Measurements from ENCODE around the gene BBOF1. TPM values are rescaled to one million over a fixed set of nuclear protein-coding genes. Genes with fewer than 3 reads are reported as not detected.

The BBOF1 gene
- total RNA-seq, 1 experiment from 2014 or later, result 6.8 TPM

DNA sequence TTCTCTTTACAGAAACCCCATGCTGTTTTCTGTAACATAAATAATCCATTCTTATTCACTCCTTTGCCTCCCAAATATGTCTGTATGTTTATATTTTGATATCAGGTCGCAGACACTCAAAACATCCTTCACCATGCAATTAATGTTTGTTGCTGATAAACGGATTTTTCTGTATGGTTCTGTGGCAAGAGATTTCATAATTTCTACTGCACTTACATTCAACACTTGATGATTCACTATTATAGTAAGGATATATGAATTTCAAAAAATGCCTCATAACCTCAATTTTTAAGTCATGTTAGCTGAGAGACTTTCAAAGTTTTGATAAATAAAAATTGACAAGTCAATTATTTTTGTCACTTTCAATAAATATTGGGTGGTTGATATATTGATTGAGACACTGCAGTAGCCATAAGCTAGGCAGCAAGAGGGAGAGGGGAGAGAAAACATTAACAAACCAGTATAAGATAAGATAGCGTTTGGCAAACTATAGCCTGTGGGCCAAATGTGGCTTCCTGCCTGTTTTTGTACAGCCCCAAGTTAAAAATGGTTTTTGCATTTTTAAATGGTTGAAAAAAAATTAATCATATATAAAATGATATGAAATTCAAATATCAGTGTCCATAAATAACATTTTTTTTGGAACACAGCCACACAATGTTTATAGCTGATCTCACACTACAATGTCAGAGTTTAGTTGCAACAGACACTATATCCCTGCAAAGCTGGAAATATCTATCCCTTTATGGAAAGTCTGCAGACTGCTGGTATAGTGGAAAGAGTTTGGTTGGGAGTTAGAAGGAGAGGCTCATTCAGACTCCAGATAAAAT, 46.8 kb downstream of the BBOF1 start:
- CTCF ChIA-PET, result no interaction called here
- POLR2A ChIA-PET (ENCODE audit: unreplicated experiment), result interaction anchor here (0.7 kb wide), 1 partner anchor 697 kb away, joined by 3 read pairs; the partner anchor contains the start of gene YLPM1
- no peak overlapping the region for H3K4me3 ChIP-seq
- peaks cover 40% of the 10 kb centered on the region for H3K4me1 ChIP-seq (replicated peaks; ENCODE audit: insufficient read depth)
- no peak for TF ChIP-seq EZH2 (IDR thresholded peaks at IDR 0.05; ENCODE audit: low read depth)
- TF ChIP-seq, protein P1, sequence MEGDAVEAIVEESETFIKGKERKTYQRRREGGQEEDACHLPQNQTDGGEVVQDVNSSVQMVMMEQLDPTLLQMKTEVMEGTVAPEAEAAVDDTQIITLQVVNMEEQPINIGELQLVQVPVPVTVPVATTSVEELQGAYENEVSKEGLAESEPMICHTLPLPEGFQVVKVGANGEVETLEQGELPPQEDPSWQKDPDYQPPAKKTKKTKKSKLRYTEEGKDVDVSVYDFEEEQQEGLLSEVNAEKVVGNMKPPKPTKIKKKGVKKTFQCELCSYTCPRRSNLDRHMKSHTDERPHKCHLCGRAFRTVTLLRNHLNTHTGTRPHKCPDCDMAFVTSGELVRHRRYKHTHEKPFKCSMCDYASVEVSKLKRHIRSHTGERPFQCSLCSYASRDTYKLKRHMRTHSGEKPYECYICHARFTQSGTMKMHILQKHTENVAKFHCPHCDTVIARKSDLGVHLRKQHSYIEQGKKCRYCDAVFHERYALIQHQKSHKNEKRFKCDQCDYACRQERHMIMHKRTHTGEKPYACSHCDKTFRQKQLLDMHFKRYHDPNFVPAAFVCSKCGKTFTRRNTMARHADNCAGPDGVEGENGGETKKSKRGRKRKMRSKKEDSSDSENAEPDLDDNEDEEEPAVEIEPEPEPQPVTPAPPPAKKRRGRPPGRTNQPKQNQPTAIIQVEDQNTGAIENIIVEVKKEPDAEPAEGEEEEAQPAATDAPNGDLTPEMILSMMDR (conservative IDR thresholded peaks at IDR 0.05), result no peak
- intact Hi-C loops (cut with micrococcal nuclease; ENCODE audit: unreplicated experiment), result no loop called here
- H4K20me1 ChIP-seq (ENCODE audit: insufficient read depth), result no peaks in the 10 kb centered on the region
- no peaks in the 10 kb centered on the region for H3K9me2 ChIP-seq (ENCODE audit: insufficient read depth)
- H3K27ac ChIP-seq, result no peak overlapping the region
- H3F3A ChIP-seq (ENCODE audit: insufficient read depth, low read depth), result peaks cover 46% of the 10 kb centered on the region
- no peak overlapping the region for H3K4me2 ChIP-seq
- no peaks in the 10 kb centered on the region for H3K9me3 ChIP-seq (ENCODE audit: insufficient read depth, low read depth)
- no peaks in the 10 kb centered on the region for H3K36me3 ChIP-seq (ENCODE audit: low read depth)
- H3K27me3 ChIP-seq (ENCODE audit: insufficient read depth, low read depth), result no peaks in the 10 kb centered on the region
- DNase-seq, result peak in 1 of 2 experiments; percentile 35
- no TSS peak for BruUV-seq (replicated peaks)
- H3K79me2 ChIP-seq (ENCODE audit: low read depth), result no peaks in the 10 kb centered on the region
- no peak overlapping the region for H2AFZ ChIP-seq

DNA sequence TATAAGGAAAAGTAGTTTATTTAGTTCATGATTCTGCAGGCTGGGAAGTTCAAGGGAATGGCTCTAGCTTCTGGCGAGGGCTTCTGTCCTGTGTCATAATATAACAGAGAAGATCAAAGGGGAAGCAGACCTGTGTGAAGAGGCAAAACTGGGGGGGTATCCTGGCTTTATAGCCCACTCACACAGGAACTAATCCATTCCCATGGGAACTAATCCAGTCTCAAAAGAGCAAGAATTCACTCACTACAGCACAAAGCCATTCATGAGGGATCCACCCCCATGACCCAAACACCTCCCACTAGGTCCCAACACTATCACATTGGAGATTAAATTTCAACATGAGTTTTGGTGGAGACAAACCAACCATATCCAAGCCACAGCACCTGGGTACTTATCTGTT, 58.3 kb downstream of the BBOF1 start:
- CTCF ChIA-PET, result no interaction called here

GRCh38 chr14:74080820-74081460, 61.8 kb downstream of the BBOF1 start:
- H2AFZ ChIP-seq, result no peak overlapping the region
- no TSS peak for BruUV-seq (replicated peaks)
- TF ChIP-seq EZH2 (IDR thresholded peaks at IDR 0.05; ENCODE audit: low read depth), result no peak
- TF ChIP-seq, protein P1 (conservative IDR thresholded peaks at IDR 0.05), result no peak
- no peak overlapping the region for H3K4me2 ChIP-seq
- no peaks in the 10 kb centered on the region for H3K27me3 ChIP-seq (ENCODE audit: insufficient read depth, low read depth)
- H3K36me3 ChIP-seq (ENCODE audit: low read depth), result no peaks in the 10 kb centered on the region
- H3K9me3 ChIP-seq (ENCODE audit: insufficient read depth, low read depth), result no peaks in the 10 kb centered on the region
- H3K27ac ChIP-seq, result no peak overlapping the region
- H3K9me2 ChIP-seq (ENCODE audit: insufficient read depth), result no peaks in the 10 kb centered on the region
- intact Hi-C loops (cut with micrococcal nuclease; ENCODE audit: unreplicated experiment), result no loop called here
- peaks cover 8% of the 10 kb centered on the region for H3K79me2 ChIP-seq (ENCODE audit: low read depth)
- H4K20me1 ChIP-seq (ENCODE audit: insufficient read depth), result no peaks in the 10 kb centered on the region
- no peak for DNase-seq
- H3F3A ChIP-seq (ENCODE audit: insufficient read depth, low read depth), result no peaks in the 10 kb centered on the region; the same call in 1 of the 2 replicates
- CTCF ChIA-PET, result interaction anchor here (0.6 kb wide), 1 partner anchor 45 kb away, joined by 5 read pairs; no protein-coding TSS in a partner anchor
- H3K4me3 ChIP-seq, result no peak overlapping the region
- H3K4me1 ChIP-seq (replicated peaks; ENCODE audit: insufficient read depth), result peaks cover 14% of the 10 kb centered on the region
- POLR2A ChIA-PET (ENCODE audit: unreplicated experiment), result no interaction called here

More for the DNA sequence above, 58.3 kb downstream of the BBOF1 start:
- Histone ChIP-seq H4K20me1 (ENCODE audit: insufficient read depth) (no peaks in the 10 kb centered on the region), H3K9me2 (ENCODE audit: insufficient read depth) (no peaks in the 10 kb centered on the region), H3F3A (ENCODE audit: insufficient read depth, low read depth) (no peaks in the 10 kb centered on the region), H2AFZ (no peak overlapping the region), H3K79me2 (ENCODE audit: low read depth) (no peaks in the 10 kb centered on the region), H3K36me3 (ENCODE audit: low read depth) (no peaks in the 10 kb centered on the region), H3K27me3 (ENCODE audit: insufficient read depth, low read depth) (no peaks in the 10 kb centered on the region), H3K4me3 (no peak overlapping the region), H3K27ac (no peak overlapping the region), H3K9me3 (ENCODE audit: insufficient read depth, low read depth) (no peaks in the 10 kb centered on the region), H3K4me2 (no peak overlapping the region), H3K4me1 (replicated peaks; ENCODE audit: insufficient read depth) (no peaks in the 10 kb centered on the region)
- no TSS peak for BruUV-seq (replicated peaks)
- no peak for DNase-seq
- TF ChIP-seq, protein P1 (conservative IDR thresholded peaks at IDR 0.05), result no peak
- TF ChIP-seq EZH2 (IDR thresholded peaks at IDR 0.05; ENCODE audit: low read depth), result no peak
- POLR2A ChIA-PET (ENCODE audit: unreplicated experiment), result interaction anchor here (0.6 to 0.8 kb wide), 2 partner anchors 299 to 354 kb away, joined by 5 to 8 read pairs; no protein-coding TSS in a partner anchor
- intact Hi-C loops (cut with micrococcal nuclease; ENCODE audit: unreplicated experiment), result no loop called here

All from PC-9 (cell line).